ENCODE data around the gene TADA2B. TPM values are rescaled to one million over a fixed set of nuclear protein-coding genes. Genes with fewer than 3 reads are reported as not detected.

TADA2B gene
- total RNA-seq, 1 experiment from 2014 or later, result 29.5 TPM

- intact Hi-C loops (cut with micrococcal nuclease), result no loop called here
- ChIA-PET POLR2A (interaction anchor here (0.7 to 1.8 kb wide), 3 partner anchors 7 to 148 kb away, joined by 3 to 7 read pairs (median 6); partner anchors contain the start of genes GRPEL1 and TADA2B), CTCF (interaction anchor here (0.8 to 13.0 kb wide), 4 partner anchors 9 to 177 kb away, joined by 3 to 98 read pairs (median 4); partner anchors contain the start of gene TADA2B)
- no peaks in the 10 kb centered on the region for H3K9me3 Mint-ChIP-seq (ENCODE audit: unreplicated experiment)
- H3K27me3 Mint-ChIP-seq (ENCODE audit: insufficient read depth, unreplicated experiment), result no peaks in the 10 kb centered on the region
- TSS peak; percentile 12 for BruUV-seq (replicated peaks)
- no peak for TF ChIP-seq CTCF (IDR thresholded peaks at IDR 0.05; ENCODE audit: unreplicated experiment)
- H3K4me1 Mint-ChIP-seq (ENCODE audit: insufficient read depth, unreplicated experiment), result peaks cover 8% of the 10 kb centered on the region
- peaks cover 94% of the 10 kb centered on the region for H3K36me3 Mint-ChIP-seq (ENCODE audit: insufficient read depth, unreplicated experiment)
- DNase-seq (ENCODE audit: unreplicated experiment), result no peak
- H3K4me3 Mint-ChIP-seq (ENCODE audit: unreplicated experiment), result no peak overlapping the region
- H3K27ac Mint-ChIP-seq (ENCODE audit: low read depth, unreplicated experiment), result peak overlapping the region; percentile 14
Observed at GRCh38 chr4:7060346-7061150, 17.4 kb downstream of the TADA2B start.

GRCh38 chr4:7061815-7062214, 18.6 kb downstream of the TADA2B start:
- Mint-ChIP-seq H3K36me3 (ENCODE audit: insufficient read depth, unreplicated experiment) (peaks cover 85% of the 10 kb centered on the region), H3K4me3 (ENCODE audit: unreplicated experiment) (no peak overlapping the region), H3K9me3 (ENCODE audit: unreplicated experiment) (no peaks in the 10 kb centered on the region), H3K27ac (ENCODE audit: low read depth, unreplicated experiment) (peak overlapping the region; percentile 14), H3K27me3 (ENCODE audit: insufficient read depth, unreplicated experiment) (no peaks in the 10 kb centered on the region), H3K4me1 (ENCODE audit: insufficient read depth, unreplicated experiment) (peaks cover 13% of the 10 kb centered on the region)
- DNase-seq (ENCODE audit: unreplicated experiment), result no peak
- BruUV-seq (replicated peaks), result no TSS peak
- intact Hi-C loops (cut with micrococcal nuclease), result no loop called here
- ChIA-PET POLR2A (interaction anchor here (0.6 to 1.8 kb wide), 4 partner anchors 19 to 77 kb away, joined by 3 to 6 read pairs (median 4); partner anchors contain the start of gene TADA2B), CTCF (interaction anchor here (0.8 to 13.0 kb wide), 3 partner anchors 9 to 24 kb away, joined by 4 to 98 read pairs (median 6); partner anchors contain the start of gene TADA2B)
- TF ChIP-seq CTCF (IDR thresholded peaks at IDR 0.05; ENCODE audit: unreplicated experiment), result no peak

GRCh38 chr4:7062816-7063215, 19.6 kb downstream of the TADA2B start:
- Mint-ChIP-seq H3K4me3 (ENCODE audit: unreplicated experiment) (no peak overlapping the region), H3K4me1 (ENCODE audit: insufficient read depth, unreplicated experiment) (peaks cover 16% of the 10 kb centered on the region), H3K27me3 (ENCODE audit: insufficient read depth, unreplicated experiment) (no peaks in the 10 kb centered on the region), H3K36me3 (ENCODE audit: insufficient read depth, unreplicated experiment) (peaks cover 78% of the 10 kb centered on the region), H3K9me3 (ENCODE audit: unreplicated experiment) (no peaks in the 10 kb centered on the region), H3K27ac (ENCODE audit: low read depth, unreplicated experiment) (no peak overlapping the region)
- intact Hi-C loops (cut with micrococcal nuclease), result no loop called here
- no peak for TF ChIP-seq CTCF (IDR thresholded peaks at IDR 0.05; ENCODE audit: unreplicated experiment)
- ChIA-PET CTCF (interaction anchor here (0.6 to 13.0 kb wide), 3 partner anchors 19 to 934 kb away, joined by 3 to 98 read pairs (median 4); partner anchors contain the start of gene TADA2B), POLR2A (interaction anchor here (0.8 to 1.1 kb wide), 2 partner anchors 8 to 20 kb away, joined by 3 read pairs; partner anchors contain the start of gene TADA2B)
- no TSS peak for BruUV-seq (replicated peaks)
- DNase-seq (ENCODE audit: unreplicated experiment), result no peak

- BruUV-seq (replicated peaks), result no TSS peak
- intact Hi-C loops (cut with micrococcal nuclease), result no loop called here
- H3K9me3 Mint-ChIP-seq (ENCODE audit: unreplicated experiment), result no peaks in the 10 kb centered on the region
- peaks cover 73% of the 10 kb centered on the region for H3K36me3 Mint-ChIP-seq (ENCODE audit: insufficient read depth, unreplicated experiment)
- no peak for DNase-seq (ENCODE audit: unreplicated experiment)
- H3K4me3 Mint-ChIP-seq (ENCODE audit: unreplicated experiment), result no peak overlapping the region
- no peak for TF ChIP-seq CTCF (IDR thresholded peaks at IDR 0.05; ENCODE audit: unreplicated experiment)
- CTCF ChIA-PET, result interaction anchor here (1.2 to 13.0 kb wide), 2 partner anchors 19 to 89 kb away, joined by 3 to 98 read pairs; partner anchors contain the start of gene TADA2B
- POLR2A ChIA-PET, result interaction anchor here (0.7 to 1.1 kb wide), 3 partner anchors 8 to 32 kb away, joined by 3 read pairs; partner anchors contain the start of gene TADA2B
- H3K27ac Mint-ChIP-seq (ENCODE audit: low read depth, unreplicated experiment), result no peak overlapping the region
- peaks cover 16% of the 10 kb centered on the region for H3K4me1 Mint-ChIP-seq (ENCODE audit: insufficient read depth, unreplicated experiment)
- H3K27me3 Mint-ChIP-seq (ENCODE audit: insufficient read depth, unreplicated experiment), result no peaks in the 10 kb centered on the region
Observed at GRCh38 chr4:7063362-7063761, 20.2 kb downstream of the TADA2B start.
